HepG2 (cell line): Measurements from ENCODE around the gene PLPPR3. TPM values are rescaled to one million over a fixed set of nuclear protein-coding genes. Genes with fewer than 3 reads are reported as not detected.
A peak's percentile ranks its signal among the peaks of the same experiment; 100 is the strongest.

Source experiments
- ARNTL ChIP-seq: sonication (generic); formaldehyde crosslinking; IDR thresholded peaks from 2 replicates; pipeline ENCODE4 v1.4.0; 2020; ENCODE audit warnings: mild to moderate bottlenecking, missing genetic modification reagents
- GATAD2A ChIP-seq: IDR thresholded peaks from 2 replicates; pipeline ENCODE4 v1.6.1; 2016
- HMGA1 ChIP-seq: sonication (generic); formaldehyde crosslinking; conservative IDR thresholded peaks from 2 replicates; pipeline ENCODE4 v1.4.0; 2020; ENCODE audit warnings: missing genetic modification reagents
- HOXA3 ChIP-seq: sonication (generic); formaldehyde crosslinking; IDR thresholded peaks from 2 replicates; pipeline ENCODE4 v1.5.0; 2020; ENCODE audit warnings: missing genetic modification reagents
- KDM5B ChIP-seq: sonication (generic); formaldehyde crosslinking; IDR thresholded peaks from 2 replicates; pipeline ENCODE4 v1.4.0; 2020; ENCODE audit warnings: missing genetic modification reagents, mild to moderate bottlenecking, borderline replicate concordance
- NFAT5 ChIP-seq: sonication (generic); formaldehyde crosslinking; IDR thresholded peaks from 2 replicates; pipeline ENCODE4 v1.4.0; 2020; ENCODE audit warnings: missing genetic modification reagents
- NR2C2 ChIP-seq: sonication (generic); formaldehyde crosslinking; IDR thresholded peaks from 2 replicates; pipeline ENCODE4 v1.4.0; 2020; ENCODE audit warnings: missing genetic modification reagents, mild to moderate bottlenecking, moderate library complexity, borderline replicate concordance
- ZBTB8A ChIP-seq: sonication (generic); formaldehyde crosslinking; IDR thresholded peaks from 2 replicates; pipeline ENCODE4 v1.4.0; 2020; ENCODE audit warnings: mild to moderate bottlenecking, low read depth, missing genetic modification reagents, borderline replicate concordance
- ZNF274 ChIP-seq: sonication (generic); formaldehyde crosslinking; IDR thresholded peaks from 2 replicates; pipeline ENCODE4 v1.5.1; 2020; ENCODE audit warnings: mild to moderate bottlenecking, missing genetic modification reagents
- ZNF644 ChIP-seq: IDR thresholded peaks from 2 replicates; pipeline ENCODE4 v1.6.1; 2016; ENCODE audit warnings: low read depth
- ZSCAN5A ChIP-seq: sonication (generic); formaldehyde crosslinking; IDR thresholded peaks from 2 replicates; pipeline ENCODE4 v1.8.0; 2022; ENCODE audit warnings: mild to moderate bottlenecking, missing genetic modification reagents, borderline replicate concordance
- polyA plus RNA-seq, 8 experiments: library from polyadenylated mRNA; depleted of rRNA in 3 of 8; stranded (reverse) in 7 of 8; unstranded in 1 of 8; fragments of >200 nt; fragmentation: Illumina TruSeq in 4 of 8; extraction: Trizol in 4 of 8; gene quantifications; 2 replicates each; pipeline versions ENCODE4 v1.2.1 to v1.2.3, GENCODE V29; 2011 to 2016; ENCODE audit warnings: low read depth in 4 of 8, missing spikeins in 1 of 8, mixed read lengths in 1 of 8; ENCODE audit not compliant: insufficient read depth in 1 of 8
- total RNA-seq, 5 experiments: library from RNA; depleted of rRNA; stranded (reverse); fragments of >200 nt; fragmentation: Illumina TruSeq; extraction: Trizol; gene quantifications; 2 replicates each; pipeline ENCODE4 v1.2.3, GENCODE V29; 2016; ENCODE audit warnings: low read depth in 1 of 5
- TF ChIP-seq, protein P1 (sequence below): sonication (generic); formaldehyde crosslinking; IDR thresholded peaks from 2 replicates; pipeline ENCODE4 v1.4.0; 2020; ENCODE audit warnings: missing genetic modification reagents, borderline replicate concordance
- TF ChIP-seq, protein P2 (sequence below): sonication (generic); formaldehyde crosslinking; IDR thresholded peaks from 2 replicates; pipeline ENCODE4 v1.5.1; 2020; ENCODE audit warnings: missing genetic modification reagents, mild to moderate bottlenecking, borderline replicate concordance
- TF ChIP-seq, protein P3 (sequence below): sonication (generic); formaldehyde crosslinking; IDR thresholded peaks from 2 replicates; pipeline ENCODE4 v1.8.0; 2022; ENCODE audit warnings: mild to moderate bottlenecking, missing genetic modification reagents, moderate library complexity
- TF ChIP-seq, protein P4 (sequence below): sonication (generic); formaldehyde crosslinking; IDR thresholded peaks from 2 replicates; pipeline ENCODE4 v1.4.0; 2020; ENCODE audit warnings: missing genetic modification reagents, mild to moderate bottlenecking, borderline replicate concordance

The PLPPR3 gene
- total and polyA plus RNA-seq, 2 of the 13 experiments (the other 11 are each of a cell fraction or from before 2014, with no cell fraction given) = 0.07 to 0.16 TPM

DNA sequence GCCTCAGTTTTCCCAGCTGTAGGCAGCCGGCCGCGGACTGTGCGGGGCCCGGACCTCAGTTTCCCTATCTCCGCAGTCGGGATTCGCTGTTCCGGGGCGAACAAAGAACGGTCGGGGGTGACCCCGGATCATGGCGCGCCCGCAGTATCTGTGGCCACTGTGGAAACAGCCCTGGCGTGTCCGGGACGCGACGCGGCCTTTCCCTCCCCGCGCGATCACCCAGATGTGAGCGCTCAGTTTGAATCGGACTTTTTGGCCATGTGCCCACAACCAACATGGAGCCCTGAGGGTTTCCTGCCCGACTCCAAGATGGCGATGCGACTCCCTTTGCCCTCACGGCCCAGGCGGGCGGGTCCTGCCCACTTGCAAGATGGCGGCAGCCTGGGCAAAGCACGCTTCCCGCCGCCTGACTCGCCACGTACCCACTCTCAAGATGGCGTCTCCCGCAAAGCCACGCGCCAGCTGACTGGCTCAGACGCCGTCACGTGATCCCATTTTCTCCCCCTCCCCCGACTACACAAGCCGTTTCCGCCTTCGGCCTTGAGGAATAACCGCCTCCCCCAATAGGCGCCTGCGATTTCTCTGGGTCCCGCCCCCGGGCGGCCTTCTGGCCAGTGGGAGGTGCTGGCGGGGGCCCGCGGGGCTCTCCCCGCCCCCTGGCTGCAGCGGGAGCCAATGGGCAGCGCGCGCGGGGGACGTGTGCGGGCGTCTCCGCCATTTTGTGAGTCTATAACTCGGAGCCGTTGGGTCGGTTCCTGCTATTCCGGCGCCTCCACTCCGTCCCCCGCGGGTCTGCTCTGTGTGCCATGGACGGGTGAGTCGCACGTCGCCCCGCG lies 24.8 kb downstream of the PLPPR3 start, which contains the start of gene PTBP1 (continued):
- TF ChIP-seq ZSCAN5A (CRISPR knock-in tag) (peak; percentile 92), ARNTL (CRISPR knock-in tag) (peak; percentile 98), GATAD2A (CRISPR knock-in tag) (peak; percentile 54), ZBTB8A (no peak), ZNF644 (no peak), KDM5B (CRISPR knock-in tag) (peak; percentile 75; the same call in 1 of the 2 replicates), HMGA1 (CRISPR knock-in tag) (no peak), NR2C2 (CRISPR knock-in tag) (peak; percentile 97), ZNF274 (CRISPR knock-in tag) (peak; percentile 68; the same call in 1 of the 2 replicates), NFAT5 (peak; percentile 58; the same call in 1 of the 2 replicates), HOXA3 (peak; percentile 100)
- TF ChIP-seq, protein P1, sequence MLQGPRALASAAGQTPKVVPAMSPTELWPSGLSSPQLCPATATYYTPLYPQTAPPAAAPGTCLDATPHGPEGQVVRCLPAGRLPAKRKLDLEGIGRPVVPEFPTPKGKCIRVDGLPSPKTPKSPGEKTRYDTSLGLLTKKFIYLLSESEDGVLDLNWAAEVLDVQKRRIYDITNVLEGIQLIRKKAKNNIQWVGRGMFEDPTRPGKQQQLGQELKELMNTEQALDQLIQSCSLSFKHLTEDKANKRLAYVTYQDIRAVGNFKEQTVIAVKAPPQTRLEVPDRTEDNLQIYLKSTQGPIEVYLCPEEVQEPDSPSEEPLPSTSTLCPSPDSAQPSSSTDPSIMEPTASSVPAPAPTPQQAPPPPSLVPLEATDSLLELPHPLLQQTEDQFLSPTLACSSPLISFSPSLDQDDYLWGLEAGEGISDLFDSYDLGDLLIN (CRISPR knock-in tag) = no peak; the same call in 1 of the 2 replicates
- TF ChIP-seq, protein P2, sequence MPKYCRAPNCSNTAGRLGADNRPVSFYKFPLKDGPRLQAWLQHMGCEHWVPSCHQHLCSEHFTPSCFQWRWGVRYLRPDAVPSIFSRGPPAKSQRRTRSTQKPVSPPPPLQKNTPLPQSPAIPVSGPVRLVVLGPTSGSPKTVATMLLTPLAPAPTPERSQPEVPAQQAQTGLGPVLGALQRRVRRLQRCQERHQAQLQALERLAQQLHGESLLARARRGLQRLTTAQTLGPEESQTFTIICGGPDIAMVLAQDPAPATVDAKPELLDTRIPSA (CRISPR knock-in tag) = no peak
- TF ChIP-seq, protein P3, sequence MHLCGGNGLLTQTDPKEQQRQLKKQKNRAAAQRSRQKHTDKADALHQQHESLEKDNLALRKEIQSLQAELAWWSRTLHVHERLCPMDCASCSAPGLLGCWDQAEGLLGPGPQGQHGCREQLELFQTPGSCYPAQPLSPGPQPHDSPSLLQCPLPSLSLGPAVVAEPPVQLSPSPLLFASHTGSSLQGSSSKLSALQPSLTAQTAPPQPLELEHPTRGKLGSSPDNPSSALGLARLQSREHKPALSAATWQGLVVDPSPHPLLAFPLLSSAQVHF = peak; percentile 18; the same call in 1 of the 2 replicates
- TF ChIP-seq, protein P4, sequence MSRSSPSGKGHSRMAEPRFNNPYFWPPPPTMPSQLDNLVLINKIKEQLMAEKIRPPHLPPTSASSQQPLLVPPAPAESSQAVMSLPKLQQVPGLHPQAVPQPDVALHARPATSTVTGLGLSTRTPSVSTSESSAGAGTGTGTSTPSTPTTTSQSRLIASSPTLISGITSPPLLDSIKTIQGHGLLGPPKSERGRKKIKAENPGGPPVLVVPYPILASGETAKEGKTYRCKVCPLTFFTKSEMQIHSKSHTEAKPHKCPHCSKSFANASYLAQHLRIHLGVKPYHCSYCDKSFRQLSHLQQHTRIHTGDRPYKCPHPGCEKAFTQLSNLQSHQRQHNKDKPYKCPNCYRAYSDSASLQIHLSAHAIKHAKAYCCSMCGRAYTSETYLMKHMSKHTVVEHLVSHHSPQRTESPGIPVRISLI (CRISPR knock-in tag) = no peak
